ENCODE data around the gene USP9X. TPM values are rescaled to one million over a fixed set of nuclear protein-coding genes. Genes with fewer than 3 reads are reported as not detected.

Gene USP9X
- polyA plus RNA-seq, 1 experiment = 18.9 TPM

- ChIA-PET CTCF (interaction anchor here (0.6 kb wide), 2 partner anchors 23 to 52 kb away, joined by 3 read pairs; no protein-coding TSS in a partner anchor), POLR2A (no interaction called here)
- H3K4me3 ChIP-seq (ENCODE audit: low read depth, low read length) = no peak overlapping the region
- no peak for DNase-seq (ENCODE audit: low read depth)
- TF ChIP-seq CTCF (IDR thresholded peaks at IDR 0.05; ENCODE audit: insufficient read depth, low read depth, low read length) = peak; percentile 37; the same call in 1 of the 2 replicates
- no peaks in the 10 kb centered on the region for H3K36me3 ChIP-seq (ENCODE audit: control insufficient read depth, insufficient read depth, low read length)
- no peaks in the 10 kb centered on the region for H3K27me3 ChIP-seq (ENCODE audit: control insufficient read depth, insufficient read depth, low read length)
Measured at GRCh38 chrX:41137589-41137988, 52.3 kb downstream of the USP9X start.

GRCh38 chrX:41142130-41142910 is 57.1 kb downstream of the USP9X start:
- TF ChIP-seq CTCF (IDR thresholded peaks at IDR 0.05; ENCODE audit: insufficient read depth, low read depth, low read length) = no peak
- H3K36me3 ChIP-seq (ENCODE audit: control insufficient read depth, insufficient read depth, low read length) = no peaks in the 10 kb centered on the region; the same call in 1 of the 2 replicates
- no peak for DNase-seq (ENCODE audit: low read depth)
- H3K4me3 ChIP-seq (ENCODE audit: low read depth, low read length) = no peak overlapping the region
- ChIA-PET POLR2A (no interaction called here), CTCF (no interaction called here)
- no peaks in the 10 kb centered on the region for H3K27me3 ChIP-seq (ENCODE audit: control insufficient read depth, insufficient read depth, low read length)

GRCh38 chrX:41144873-41145272 is 59.6 kb downstream of the USP9X start:
- ChIA-PET CTCF (no interaction called here), POLR2A (no interaction called here)
- DNase-seq (ENCODE audit: low read depth) = no peak
- H3K36me3 ChIP-seq (ENCODE audit: control insufficient read depth, insufficient read depth, low read length) = no peaks in the 10 kb centered on the region; the same call in 1 of the 2 replicates
- no peak overlapping the region for H3K4me3 ChIP-seq (ENCODE audit: low read depth, low read length)
- no peaks in the 10 kb centered on the region for H3K27me3 ChIP-seq (ENCODE audit: control insufficient read depth, insufficient read depth, low read length)
- no peak for TF ChIP-seq CTCF (IDR thresholded peaks at IDR 0.05; ENCODE audit: insufficient read depth, low read depth, low read length)

GRCh38 chrX:41145920-41146608 is 60.8 kb downstream of the USP9X start:
- no peaks in the 10 kb centered on the region for H3K27me3 ChIP-seq (ENCODE audit: control insufficient read depth, insufficient read depth, low read length)
- no peak for TF ChIP-seq CTCF (IDR thresholded peaks at IDR 0.05; ENCODE audit: insufficient read depth, low read depth, low read length)
- H3K4me3 ChIP-seq (ENCODE audit: low read depth, low read length) = no peak overlapping the region
- ChIA-PET POLR2A (no interaction called here), CTCF (no interaction called here)
- peak; percentile 65 for DNase-seq (ENCODE audit: low read depth)
- no peaks in the 10 kb centered on the region; the same call in 1 of the 2 replicates for H3K36me3 ChIP-seq (ENCODE audit: control insufficient read depth, insufficient read depth, low read length)

- Histone ChIP-seq H3K36me3 (ENCODE audit: control insufficient read depth, insufficient read depth, low read length) (no peaks in the 10 kb centered on the region; the same call in 1 of the 2 replicates), H3K4me3 (ENCODE audit: low read depth, low read length) (no peak overlapping the region), H3K27me3 (ENCODE audit: control insufficient read depth, insufficient read depth, low read length) (no peaks in the 10 kb centered on the region)
- no peak for TF ChIP-seq CTCF (IDR thresholded peaks at IDR 0.05; ENCODE audit: insufficient read depth, low read depth, low read length)
- DNase-seq (ENCODE audit: low read depth) = no peak
- CTCF ChIA-PET = no interaction called here
- POLR2A ChIA-PET = no interaction called here
Measured at GRCh38 chrX:41148553-41148952, 63.3 kb downstream of the USP9X start.
